ENCODE data around the gene FRMD4A. TPM values are rescaled to one million over a fixed set of nuclear protein-coding genes. Genes with fewer than 3 reads are reported as not detected.

FRMD4A gene
- total RNA-seq, 2 donors from 2014 or later = 8.6 to 10.2 TPM

- no peak for DNase-seq
- Histone ChIP-seq H3K27me3 (no peaks in the 10 kb centered on the region), H3K27ac (no peak overlapping the region)
Observed at GRCh38 chr10:14329746-14330173, 964 bp downstream of the FRMD4A start.

GRCh38 chr10:14328881-14329672 lies 1.6 kb downstream of the FRMD4A start:
- Histone ChIP-seq H3K4me1 (no peaks in the 10 kb centered on the region), H3K36me3 (no peaks in the 10 kb centered on the region), H3K9me3 (no peaks in the 10 kb centered on the region), H3K27me3 (no peaks in the 10 kb centered on the region), H3K4me3 (no peak overlapping the region), H3K27ac (no peak overlapping the region), H3K9ac (ENCODE audit: low read depth in 2 of 2, low read length in 2 of 2) (no peak overlapping the region)
- DNase-seq = no peak
- intact Hi-C loops (cut with DNase I) = no loop called here
- no peak for TF ChIP-seq CTCF (IDR thresholded peaks at IDR 0.05)

More at GRCh38 chr10:14329746-14330173, 964 bp downstream of the FRMD4A start:
- Histone ChIP-seq H3K4me1 (no peaks in the 10 kb centered on the region), H3K9ac (ENCODE audit: low read depth in 2 of 2, low read length in 2 of 2) (no peak overlapping the region), H3K9me3 (no peaks in the 10 kb centered on the region), H3K4me3 (no peak overlapping the region), H3K36me3 (no peaks in the 10 kb centered on the region)
- intact Hi-C loops (cut with DNase I) = no loop called here
- no peak for TF ChIP-seq CTCF (IDR thresholded peaks at IDR 0.05)

GRCh38 chr10:14327527-14327926 lies 3.2 kb downstream of the FRMD4A start:
- Histone ChIP-seq H3K9me3 (no peaks in the 10 kb centered on the region), H3K27me3 (no peaks in the 10 kb centered on the region), H3K9ac (ENCODE audit: low read depth in 2 of 2, low read length in 2 of 2) (no peak overlapping the region), H3K4me1 (no peaks in the 10 kb centered on the region), H3K27ac (no peak overlapping the region), H3K4me3 (no peak overlapping the region), H3K36me3 (no peaks in the 10 kb centered on the region)
- no peak for TF ChIP-seq CTCF (IDR thresholded peaks at IDR 0.05)
- no peak for DNase-seq
- intact Hi-C loops (cut with DNase I) = no loop called here

GRCh38 chr10:14326581-14326980 lies 4.1 kb downstream of the FRMD4A start:
- Histone ChIP-seq H3K9me3 (no peaks in the 10 kb centered on the region), H3K27ac (no peak overlapping the region), H3K4me3 (no peak overlapping the region), H3K36me3 (no peaks in the 10 kb centered on the region), H3K27me3 (no peaks in the 10 kb centered on the region), H3K4me1 (no peaks in the 10 kb centered on the region), H3K9ac (ENCODE audit: low read depth in 2 of 2, low read length in 2 of 2) (no peak overlapping the region)
- DNase-seq = no peak
- no peak for TF ChIP-seq CTCF (IDR thresholded peaks at IDR 0.05)
- intact Hi-C loops (cut with DNase I) = no loop called here

- Histone ChIP-seq H3K9me3 (no peaks in the 10 kb centered on the region), H3K4me3 (no peak overlapping the region), H3K4me1 (no peaks in the 10 kb centered on the region), H3K27ac (no peak overlapping the region), H3K36me3 (no peaks in the 10 kb centered on the region), H3K27me3 (no peaks in the 10 kb centered on the region), H3K9ac (ENCODE audit: low read depth in 2 of 2, low read length in 2 of 2) (no peak overlapping the region)
- intact Hi-C loops (cut with DNase I) = no loop called here
- DNase-seq = peak; percentile 50
- no peak for TF ChIP-seq CTCF (IDR thresholded peaks at IDR 0.05)
Observed at GRCh38 chr10:14325325-14325955, 5.3 kb downstream of the FRMD4A start.
